ENCODE results near the gene TLR7.

Gene TLR7

DNA sequence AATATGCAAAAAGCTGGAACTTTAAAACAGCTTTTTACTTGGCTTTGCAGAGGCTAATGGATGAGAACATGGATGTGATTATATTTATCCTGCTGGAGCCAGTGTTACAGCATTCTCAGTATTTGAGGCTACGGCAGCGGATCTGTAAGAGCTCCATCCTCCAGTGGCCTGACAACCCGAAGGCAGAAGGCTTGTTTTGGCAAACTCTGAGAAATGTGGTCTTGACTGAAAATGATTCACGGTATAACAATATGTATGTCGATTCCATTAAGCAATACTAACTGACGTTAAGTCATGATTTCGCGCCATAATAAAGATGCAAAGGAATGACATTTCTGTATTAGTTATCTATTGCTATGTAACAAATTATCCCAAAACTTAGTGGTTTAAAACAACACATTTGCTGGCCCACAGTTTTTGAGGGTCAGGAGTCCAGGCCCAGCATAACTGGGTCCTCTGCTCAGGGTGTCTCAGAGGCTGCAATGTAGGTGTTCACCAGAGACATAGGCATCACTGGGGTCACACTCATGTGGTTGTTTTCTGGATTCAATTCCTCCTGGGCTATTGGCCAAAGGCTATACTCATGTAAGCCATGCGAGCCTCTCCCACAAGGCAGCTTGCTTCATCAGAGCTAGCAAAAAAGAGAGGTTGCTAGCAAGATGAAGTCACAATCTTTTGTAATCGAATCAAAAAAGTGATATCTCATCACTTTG lies 55.2 kb downstream of the TLR7 start:
- H3K4me3 ChIP-seq (ENCODE audit: low read length), result no peak overlapping the region
- TF ChIP-seq, protein P1, sequence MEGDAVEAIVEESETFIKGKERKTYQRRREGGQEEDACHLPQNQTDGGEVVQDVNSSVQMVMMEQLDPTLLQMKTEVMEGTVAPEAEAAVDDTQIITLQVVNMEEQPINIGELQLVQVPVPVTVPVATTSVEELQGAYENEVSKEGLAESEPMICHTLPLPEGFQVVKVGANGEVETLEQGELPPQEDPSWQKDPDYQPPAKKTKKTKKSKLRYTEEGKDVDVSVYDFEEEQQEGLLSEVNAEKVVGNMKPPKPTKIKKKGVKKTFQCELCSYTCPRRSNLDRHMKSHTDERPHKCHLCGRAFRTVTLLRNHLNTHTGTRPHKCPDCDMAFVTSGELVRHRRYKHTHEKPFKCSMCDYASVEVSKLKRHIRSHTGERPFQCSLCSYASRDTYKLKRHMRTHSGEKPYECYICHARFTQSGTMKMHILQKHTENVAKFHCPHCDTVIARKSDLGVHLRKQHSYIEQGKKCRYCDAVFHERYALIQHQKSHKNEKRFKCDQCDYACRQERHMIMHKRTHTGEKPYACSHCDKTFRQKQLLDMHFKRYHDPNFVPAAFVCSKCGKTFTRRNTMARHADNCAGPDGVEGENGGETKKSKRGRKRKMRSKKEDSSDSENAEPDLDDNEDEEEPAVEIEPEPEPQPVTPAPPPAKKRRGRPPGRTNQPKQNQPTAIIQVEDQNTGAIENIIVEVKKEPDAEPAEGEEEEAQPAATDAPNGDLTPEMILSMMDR (conservative IDR thresholded peaks at IDR 0.05; ENCODE audit: low read length), result no peak
- DNase-seq (ENCODE audit: low read depth), result no peak

DNA sequence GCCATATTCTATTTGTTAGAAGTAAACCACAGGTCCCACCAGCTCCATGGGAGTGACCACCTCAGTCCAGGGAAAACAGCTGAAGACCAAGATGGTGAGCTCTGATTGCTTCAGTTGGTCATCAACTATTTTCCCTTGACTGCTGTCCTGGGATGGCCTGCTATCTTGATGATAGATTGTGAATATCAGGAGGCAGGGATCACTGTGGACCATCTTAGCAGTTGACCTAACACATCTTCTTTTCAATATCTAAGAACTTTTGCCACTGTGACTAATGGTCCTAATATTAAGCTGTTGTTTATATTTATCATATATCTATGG lies 55.7 kb downstream of the TLR7 start:
- TF ChIP-seq, protein P1 (conservative IDR thresholded peaks at IDR 0.05; ENCODE audit: low read length), result no peak
- H3K4me3 ChIP-seq (ENCODE audit: low read length), result no peak overlapping the region
- no peak for DNase-seq (ENCODE audit: low read depth)

DNA sequence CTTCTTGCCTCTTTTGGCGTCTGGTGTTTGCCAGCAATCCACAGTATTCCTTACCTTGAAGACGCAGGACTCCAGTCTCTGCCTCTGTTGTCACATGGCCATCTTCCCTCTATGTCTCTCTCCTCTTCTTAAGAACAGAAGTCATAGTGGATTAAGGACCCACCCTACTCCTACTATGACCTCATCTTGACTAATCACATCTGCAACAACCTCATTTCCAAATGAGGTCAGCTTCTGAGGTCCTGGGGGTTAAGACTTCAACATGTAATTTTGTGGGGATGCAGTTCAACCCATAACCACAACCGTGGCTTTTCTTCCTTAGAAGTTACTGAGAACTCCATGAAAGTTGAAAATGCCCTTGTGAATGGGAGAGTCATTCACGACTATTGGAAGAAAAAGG lies 62.8 kb downstream of the TLR7 start:
- no peak overlapping the region for H3K4me3 ChIP-seq (ENCODE audit: low read length)

DNA sequence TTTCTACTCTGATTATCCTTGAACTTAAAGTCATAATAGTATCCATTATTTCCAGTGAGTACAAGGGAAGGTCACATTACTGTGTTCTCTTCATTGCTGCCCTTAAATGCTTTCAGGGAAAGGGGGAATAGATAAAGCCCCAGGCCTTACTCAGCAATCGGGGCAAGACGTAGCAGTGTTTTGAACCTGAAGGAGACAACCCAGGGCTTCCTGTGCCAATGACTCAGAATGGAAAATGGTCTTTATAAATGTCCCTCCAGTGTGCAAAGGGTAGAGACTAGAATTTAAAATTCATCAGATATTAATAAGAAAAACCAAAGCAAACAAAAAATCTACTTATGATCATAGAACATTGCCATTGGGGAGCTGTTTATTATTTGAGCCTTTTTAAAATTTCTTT lies 63.3 kb downstream of the TLR7 start:
- TF ChIP-seq, protein P1 (conservative IDR thresholded peaks at IDR 0.05; ENCODE audit: low read length), result no peak
- H3K4me3 ChIP-seq (ENCODE audit: low read length), result no peak overlapping the region
- no peak for DNase-seq (ENCODE audit: low read depth)

More for the DNA sequence above, 62.8 kb downstream of the TLR7 start:
- DNase-seq (ENCODE audit: low read depth), result no peak
- TF ChIP-seq, protein P1 (conservative IDR thresholded peaks at IDR 0.05; ENCODE audit: low read length), result no peak

DNA sequence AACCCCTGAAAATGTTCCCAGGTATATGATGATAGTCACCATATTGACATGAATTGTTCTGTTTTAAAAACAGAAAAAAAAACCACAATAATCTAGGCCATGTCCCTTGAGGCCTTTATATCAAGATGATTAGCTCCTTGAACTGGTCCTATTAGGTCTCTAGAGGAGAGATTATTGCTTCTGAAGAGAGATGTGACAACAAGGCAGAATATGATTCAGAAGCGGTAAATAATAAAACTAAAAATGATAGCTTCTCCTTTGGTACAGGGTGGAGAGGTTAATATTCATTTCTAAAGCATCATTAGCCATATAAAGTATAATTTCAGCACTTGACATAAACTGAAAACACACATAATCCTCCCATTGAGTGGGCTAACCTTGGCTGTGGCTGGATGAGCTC lies 65.4 kb downstream of the TLR7 start:
- DNase-seq (ENCODE audit: low read depth), result no peak
- TF ChIP-seq, protein P1 (conservative IDR thresholded peaks at IDR 0.05; ENCODE audit: low read length), result no peak

DNA sequence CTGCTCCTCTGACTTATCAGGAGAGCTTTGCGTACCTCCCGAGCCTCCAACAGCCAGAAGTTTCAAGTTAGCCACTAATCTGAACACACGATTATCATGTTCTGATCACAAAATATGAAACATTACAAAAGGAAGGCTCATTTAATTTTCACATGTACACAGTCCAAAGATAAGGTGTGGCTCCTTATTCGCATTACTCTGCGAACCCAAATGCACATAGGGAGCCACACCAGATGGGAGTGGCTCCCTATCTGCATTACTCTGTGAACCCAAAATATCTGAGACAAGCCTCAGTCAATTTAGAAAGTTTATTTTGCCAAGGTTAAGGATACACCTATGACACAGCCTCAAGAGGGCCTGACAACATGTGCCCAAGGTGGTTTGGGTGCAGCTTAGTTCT lies 68.0 kb downstream of the TLR7 start:
- TF ChIP-seq, protein P1 (conservative IDR thresholded peaks at IDR 0.05; ENCODE audit: low read length), result no peak
- no peak for DNase-seq (ENCODE audit: low read depth)
- H3K4me3 ChIP-seq (ENCODE audit: low read length), result no peak overlapping the region

More for the DNA sequence above, 65.4 kb downstream of the TLR7 start:
- no peak overlapping the region for H3K4me3 ChIP-seq (ENCODE audit: low read length)

DNA sequence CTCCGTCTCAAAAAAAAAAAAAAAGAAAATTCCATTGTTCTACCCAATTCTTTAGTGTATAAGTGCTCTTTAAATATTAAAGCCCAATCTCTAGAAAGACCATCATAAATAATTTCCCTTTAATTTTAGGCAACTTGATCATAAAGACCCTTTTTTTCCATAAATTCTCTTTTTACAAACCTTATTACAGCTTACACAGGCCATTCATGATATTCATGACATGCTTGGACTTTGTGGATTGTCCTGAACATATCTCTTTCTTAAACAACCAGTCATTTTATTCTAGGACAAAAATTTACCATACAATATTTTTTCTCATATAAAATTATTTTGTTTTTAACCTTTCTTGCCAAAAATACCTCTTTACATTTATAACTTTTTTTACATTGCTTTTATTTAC lies 70.1 kb downstream of the TLR7 start:
- no peak overlapping the region for H3K4me3 ChIP-seq (ENCODE audit: low read length)
- TF ChIP-seq, protein P1 (conservative IDR thresholded peaks at IDR 0.05; ENCODE audit: low read length), result no peak

More for the DNA sequence above, 70.1 kb downstream of the TLR7 start:
- DNase-seq (ENCODE audit: low read depth), result no peak
